HCT116 (cell line): ENCODE results near the gene DVL2.

Source experiments
- EZH2 ChIP-seq: fragments of 200-600 bp; sonication (generic); IDR thresholded peaks from 2 replicates; pipeline ENCODE4 v1.6.1; 2017; ENCODE audit warnings: antibody characterized with exemption, mixed run types
- EZH2phosphoT487 ChIP-seq: fragments of 200-600 bp; IDR thresholded peaks from 2 replicates; pipeline ENCODE4 v1.6.1; 2018; ENCODE audit warnings: antibody characterized with exemption, borderline replicate concordance
- FOSL1 ChIP-seq: IDR thresholded peaks from 2 replicates; pipeline ENCODE4 v1.6.1; 2012; ENCODE audit warnings: low read depth
- POLR2A ChIP-seq: IDR thresholded peaks from 2 replicates; pipeline ENCODE4 v1.7.0; 2011; ENCODE audit warnings: borderline replicate concordance; ENCODE audit not compliant: insufficient read depth, insufficient read length; ENCODE audit errors: extremely low read depth
- POLR2AphosphoS5 ChIP-seq: IDR thresholded peaks from 2 replicates; pipeline ENCODE4 v1.6.1; 2011; ENCODE audit warnings: mild to moderate bottlenecking, low read depth, low read length, moderate library complexity
- SIN3A ChIP-seq: IDR thresholded peaks from 2 replicates; pipeline ENCODE4 v1.6.1; 2012; ENCODE audit warnings: low read depth
- YY1 ChIP-seq: IDR thresholded peaks from 2 replicates; pipeline ENCODE4 v1.6.1; 2011; ENCODE audit warnings: low read length, low read depth, moderate library complexity, mild to moderate bottlenecking; ENCODE audit not compliant: insufficient replicate concordance; ENCODE audit errors: extremely low read depth
- ZFX ChIP-seq: fragments of 450-650 bp; IDR thresholded peaks from 2 replicates; pipeline ENCODE4 v1.6.1; 2017
- ZNF274 ChIP-seq: fragments of 200-500 bp; sonication (Bioruptor generic); IDR thresholded peaks from 2 replicates; pipeline ENCODE4 v1.6.1; 2014; ENCODE audit warnings: mild to moderate bottlenecking, low read depth, low read length, inconsistent platforms
- TF ChIP-seq, protein P1 (sequence below), 3 experiments: fragments of 200-600 bp in 1 of 3; sonication (generic) in 1 of 3; IDR thresholded peaks in 2 of 3; conservative IDR thresholded peaks in 1 of 3; 2 replicates each; pipeline ENCODE4 v1.5.1; 2012 to 2017; ENCODE audit warnings: low read depth in 2 of 3, low read length in 2 of 3, antibody characterized with exemption in 1 of 3, borderline replicate concordance in 1 of 3, control low read depth in 1 of 3, mild to moderate bottlenecking in 1 of 3, mixed read lengths in 1 of 3, mixed run types in 1 of 3, moderate library complexity in 1 of 3; ENCODE audit not compliant: insufficient read depth in 1 of 3
- TF ChIP-seq, protein P2 (sequence below): IDR thresholded peaks from 2 replicates; pipeline ENCODE4 v1.6.1; 2012

DNA sequence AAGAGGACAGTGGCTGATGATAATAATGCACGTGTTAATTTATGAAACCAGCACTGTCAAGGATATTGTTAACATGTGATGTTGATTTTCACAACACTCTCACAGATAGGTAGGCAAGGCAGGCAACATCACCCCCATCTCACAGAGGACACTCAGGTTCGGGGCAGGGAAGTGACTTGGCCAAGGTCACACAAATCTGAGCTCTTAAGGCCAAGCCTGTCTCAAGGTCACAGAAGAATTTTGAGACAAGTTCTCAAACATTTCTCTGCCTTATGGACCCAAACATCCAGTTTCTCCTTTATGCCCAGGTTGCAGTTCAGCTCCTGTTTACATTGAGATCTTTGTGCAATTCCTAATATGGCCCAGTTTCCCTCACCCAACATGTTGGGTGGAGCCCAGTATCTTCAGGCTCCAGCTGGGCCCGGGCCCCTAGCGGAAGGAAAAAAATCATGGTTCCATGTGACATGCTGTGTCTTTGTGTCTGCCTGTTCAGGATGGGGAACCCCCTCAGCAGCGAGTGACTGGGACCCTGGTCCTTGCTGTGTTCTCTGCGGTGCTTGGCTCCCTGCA, 48.5 kb upstream of the DVL2 start:
- TF ChIP-seq, protein P1, sequence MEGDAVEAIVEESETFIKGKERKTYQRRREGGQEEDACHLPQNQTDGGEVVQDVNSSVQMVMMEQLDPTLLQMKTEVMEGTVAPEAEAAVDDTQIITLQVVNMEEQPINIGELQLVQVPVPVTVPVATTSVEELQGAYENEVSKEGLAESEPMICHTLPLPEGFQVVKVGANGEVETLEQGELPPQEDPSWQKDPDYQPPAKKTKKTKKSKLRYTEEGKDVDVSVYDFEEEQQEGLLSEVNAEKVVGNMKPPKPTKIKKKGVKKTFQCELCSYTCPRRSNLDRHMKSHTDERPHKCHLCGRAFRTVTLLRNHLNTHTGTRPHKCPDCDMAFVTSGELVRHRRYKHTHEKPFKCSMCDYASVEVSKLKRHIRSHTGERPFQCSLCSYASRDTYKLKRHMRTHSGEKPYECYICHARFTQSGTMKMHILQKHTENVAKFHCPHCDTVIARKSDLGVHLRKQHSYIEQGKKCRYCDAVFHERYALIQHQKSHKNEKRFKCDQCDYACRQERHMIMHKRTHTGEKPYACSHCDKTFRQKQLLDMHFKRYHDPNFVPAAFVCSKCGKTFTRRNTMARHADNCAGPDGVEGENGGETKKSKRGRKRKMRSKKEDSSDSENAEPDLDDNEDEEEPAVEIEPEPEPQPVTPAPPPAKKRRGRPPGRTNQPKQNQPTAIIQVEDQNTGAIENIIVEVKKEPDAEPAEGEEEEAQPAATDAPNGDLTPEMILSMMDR (IDR thresholded peaks at IDR 0.05 in 2 of 3, conservative IDR thresholded peaks at IDR 0.05 in 1 of 3; ENCODE audit: borderline replicate concordance in 1 of 3, insufficient read depth in 1 of 3, low read depth in 2 of 3, low read length in 2 of 3): no peak
- TF ChIP-seq POLR2A: no peak
- no peak for TF ChIP-seq POLR2AphosphoS5
- no peak for TF ChIP-seq ZFX
- TF ChIP-seq EZH2: no peak
- no peak for TF ChIP-seq SIN3A
- TF ChIP-seq, protein P2, sequence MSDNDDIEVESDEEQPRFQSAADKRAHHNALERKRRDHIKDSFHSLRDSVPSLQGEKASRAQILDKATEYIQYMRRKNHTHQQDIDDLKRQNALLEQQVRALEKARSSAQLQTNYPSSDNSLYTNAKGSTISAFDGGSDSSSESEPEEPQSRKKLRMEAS: no peak
- TF ChIP-seq YY1: no peak
- no peak for TF ChIP-seq FOSL1
- no peak for TF ChIP-seq ZNF274
- no peak for TF ChIP-seq EZH2phosphoT487
